ENCODE results near the gene MAP4. TPM values are rescaled to one million over a fixed set of nuclear protein-coding genes. Genes with fewer than 3 reads are reported as not detected.
A peak's percentile ranks its signal among the peaks of the same experiment; 100 is the strongest.

MAP4 gene
- polyA plus RNA-seq, 2 of the 4 experiments (the other 2 are of a cell fraction) = 77.7 to 98.5 TPM

DNA sequence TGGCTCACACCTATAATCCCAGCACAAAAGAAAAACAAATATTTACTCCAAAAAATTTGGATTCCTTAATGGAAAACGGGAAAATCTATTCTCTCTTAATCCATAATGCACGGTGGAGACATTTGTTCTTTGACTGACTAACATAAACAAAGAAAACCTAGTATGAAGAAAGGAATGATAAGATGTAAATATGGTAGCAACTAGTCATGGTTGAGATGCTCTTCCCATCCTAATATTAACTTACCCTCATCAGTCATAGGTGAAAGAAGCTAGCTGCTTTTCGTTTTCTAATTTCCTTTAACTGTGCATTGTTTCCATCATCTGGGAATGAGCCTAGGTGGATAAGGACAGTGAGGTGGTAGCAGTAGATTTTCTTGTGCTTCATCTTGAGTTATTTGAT lies 22.0 kb downstream of the MAP4 start:
- TF ChIP-seq EHF (CRISPR knock-in tag; IDR thresholded peaks at IDR 0.05) (no peak), HEYL (CRISPR knock-in tag; IDR thresholded peaks at IDR 0.05) (no peak), CBX2 (IDR thresholded peaks at IDR 0.05; ENCODE audit: borderline replicate concordance, low read depth) (no peak)
- WGBS (ENCODE audit: missing lambda C conversion rate) = 76% methylated on average over 3 of the region's 3 CpGs

DNA sequence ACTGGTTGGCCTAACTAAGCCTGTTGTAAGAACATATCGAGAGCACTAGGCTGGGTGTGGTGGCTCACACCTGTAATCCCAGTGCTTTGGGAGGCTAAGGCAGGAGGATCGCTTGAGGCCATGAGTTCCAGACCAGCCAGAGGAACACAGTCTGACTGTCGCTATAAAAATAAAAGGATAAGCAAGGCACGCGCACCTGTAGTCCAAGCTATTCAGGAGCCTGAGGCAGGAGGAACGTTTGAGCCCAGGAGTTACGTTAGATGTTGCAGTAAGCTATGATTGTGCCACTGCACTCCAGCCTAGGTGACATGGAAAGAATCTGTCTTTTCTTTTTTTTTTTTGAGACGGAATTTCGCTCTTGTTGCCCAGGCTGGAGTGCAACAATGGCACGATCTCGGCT lies 24.9 kb downstream of the MAP4 start:
- no peak for DNase-seq (ENCODE audit: low read depth in 1 of 2, low spot score in 1 of 2)
- ATAC-seq = no peak
- no peak for FAIRE-seq
- ChIA-PET CTCF (interaction anchor here (1.0 to 1.5 kb wide), 2 partner anchors 9 to 160 kb away, joined by 3 read pairs; no protein-coding TSS in a partner anchor), POLR2A (interaction anchor here (0.6 to 1.1 kb wide), 2 partner anchors 168 to 461 kb away, joined by 3 to 6 read pairs; no protein-coding TSS in a partner anchor)
- no peaks in the 10 kb centered on the region for H3K9me3 ChIP-seq
- peaks cover 5% of the 10 kb centered on the region for H3K4me1 ChIP-seq
- H3K4me3 ChIP-seq = no peak overlapping the region
- H3K27ac ChIP-seq = no peak overlapping the region
- no peak overlapping the region for H3K4me2 ChIP-seq
- WGBS (ENCODE audit: missing lambda C conversion rate) = 93% methylated on average over 11 of the region's 11 CpGs
- no peak for TF ChIP-seq KDM5A (IDR thresholded peaks at IDR 0.05)
- no peak for TF ChIP-seq FOXS1 (CRISPR knock-in tag; IDR thresholded peaks at IDR 0.05)
- no peak for TF ChIP-seq POLR2AphosphoS2 (conservative IDR thresholded peaks at IDR 0.05; ENCODE audit: low read length)

More for the DNA sequence above, 22.0 kb downstream of the MAP4 start:
- ChIA-PET POLR2A (no interaction called here), CTCF (interaction anchor here (1.1 kb wide), 1 partner anchor 9 kb away, joined by 3 read pairs; no protein-coding TSS in a partner anchor)
- ATAC-seq = no peak
- Histone ChIP-seq H3K9me3 (no peaks in the 10 kb centered on the region), H3K27ac (no peak overlapping the region), H3K4me3 (no peak overlapping the region), H3K4me1 (peaks cover 5% of the 10 kb centered on the region), H3K4me2 (no peak overlapping the region)
- no peak for FAIRE-seq
- DNase-seq (ENCODE audit: low read depth in 1 of 2, low spot score in 1 of 2) = no peak

DNA sequence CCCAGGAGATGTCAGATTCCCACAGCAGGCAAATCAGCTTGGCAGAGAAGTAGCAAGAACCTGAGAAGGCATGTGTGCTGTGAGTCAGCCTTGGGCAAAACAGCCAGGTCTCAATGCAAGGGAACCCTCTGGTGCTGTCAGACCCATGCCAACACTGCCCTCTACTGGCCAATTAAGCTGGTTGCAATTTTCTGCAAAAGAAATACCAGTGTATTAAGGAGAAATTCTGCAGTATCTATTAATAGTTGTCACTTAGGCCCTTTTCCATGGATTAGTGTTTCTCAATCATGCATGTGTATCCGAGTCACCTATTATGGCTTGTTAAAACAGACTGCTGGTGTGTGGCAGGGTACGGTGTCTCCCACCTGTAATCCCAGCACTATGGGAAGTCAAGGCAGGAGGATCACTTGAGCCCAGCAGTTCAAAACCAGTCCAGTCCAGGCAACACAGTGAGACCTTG lies 26.2 kb downstream of the MAP4 start:
- FAIRE-seq = peak; percentile 32

More for the DNA sequence above, 26.2 kb downstream of the MAP4 start:
- Histone ChIP-seq H3K27ac (no peak overlapping the region), H3K4me3 (no peak overlapping the region), H3K4me1 (peaks cover 15% of the 10 kb centered on the region), H3K4me2 (no peak overlapping the region), H3K9me3 (no peaks in the 10 kb centered on the region)
- CTCF ChIA-PET = interaction anchor here (0.5 to 2.4 kb wide), 37 partner anchors 9 to 446 kb away, joined by 3 to 35 read pairs (median 5); no protein-coding TSS in a partner anchor
- TF ChIP-seq RAD21 (conservative IDR thresholded peaks at IDR 0.05 in 1 of 2, IDR thresholded peaks at IDR 0.05 in 1 of 2) = peak; percentile 78 to 83
- TF ChIP-seq CHD4 (IDR thresholded peaks at IDR 0.05; ENCODE audit: borderline replicate concordance) = no peak
- TF ChIP-seq ZC3H11A (IDR thresholded peaks at IDR 0.05) = no peak
- TF ChIP-seq RARB (CRISPR knock-in tag; IDR thresholded peaks at IDR 0.05) = no peak
- no peak for TF ChIP-seq SREBF2 (IDR thresholded peaks at IDR 0.05)
- TF ChIP-seq FOSL2 (IDR thresholded peaks at IDR 0.05) = no peak
- TF ChIP-seq FOSL2 (CRISPR knock-in tag; IDR thresholded peaks at IDR 0.05) = peak; percentile 36; the same call in 1 of the 2 replicates
- TF ChIP-seq, protein P1, sequence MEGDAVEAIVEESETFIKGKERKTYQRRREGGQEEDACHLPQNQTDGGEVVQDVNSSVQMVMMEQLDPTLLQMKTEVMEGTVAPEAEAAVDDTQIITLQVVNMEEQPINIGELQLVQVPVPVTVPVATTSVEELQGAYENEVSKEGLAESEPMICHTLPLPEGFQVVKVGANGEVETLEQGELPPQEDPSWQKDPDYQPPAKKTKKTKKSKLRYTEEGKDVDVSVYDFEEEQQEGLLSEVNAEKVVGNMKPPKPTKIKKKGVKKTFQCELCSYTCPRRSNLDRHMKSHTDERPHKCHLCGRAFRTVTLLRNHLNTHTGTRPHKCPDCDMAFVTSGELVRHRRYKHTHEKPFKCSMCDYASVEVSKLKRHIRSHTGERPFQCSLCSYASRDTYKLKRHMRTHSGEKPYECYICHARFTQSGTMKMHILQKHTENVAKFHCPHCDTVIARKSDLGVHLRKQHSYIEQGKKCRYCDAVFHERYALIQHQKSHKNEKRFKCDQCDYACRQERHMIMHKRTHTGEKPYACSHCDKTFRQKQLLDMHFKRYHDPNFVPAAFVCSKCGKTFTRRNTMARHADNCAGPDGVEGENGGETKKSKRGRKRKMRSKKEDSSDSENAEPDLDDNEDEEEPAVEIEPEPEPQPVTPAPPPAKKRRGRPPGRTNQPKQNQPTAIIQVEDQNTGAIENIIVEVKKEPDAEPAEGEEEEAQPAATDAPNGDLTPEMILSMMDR (IDR thresholded peaks at IDR 0.05) = peak; percentile 80
- no peak for TF ChIP-seq HDAC2 (IDR thresholded peaks at IDR 0.05)
- TF ChIP-seq RNF2 (IDR thresholded peaks at IDR 0.05; ENCODE audit: borderline replicate concordance, low read depth) = no peak
- no peak for TF ChIP-seq ELK1 (IDR thresholded peaks at IDR 0.05; ENCODE audit: low read depth, low read length)
- no peak for TF ChIP-seq FOXS1 (CRISPR knock-in tag; IDR thresholded peaks at IDR 0.05)
- TF ChIP-seq SMC3 (IDR thresholded peaks at IDR 0.05) = peak; percentile 68
- TF ChIP-seq FOSB (CRISPR knock-in tag; IDR thresholded peaks at IDR 0.05) = no peak
- no peak for TF ChIP-seq HMGXB4 (CRISPR knock-in tag; IDR thresholded peaks at IDR 0.05; ENCODE audit: borderline replicate concordance)
- TF ChIP-seq BCL3 (IDR thresholded peaks at IDR 0.05) = no peak
- TF ChIP-seq EHF (CRISPR knock-in tag; IDR thresholded peaks at IDR 0.05) = no peak
- TF ChIP-seq GATA3 (IDR thresholded peaks at IDR 0.05; ENCODE audit: borderline replicate concordance) = no peak
- TF ChIP-seq POLR2AphosphoS2 (conservative IDR thresholded peaks at IDR 0.05; ENCODE audit: low read length) = no peak
- WGBS (ENCODE audit: missing lambda C conversion rate) = 33% methylated on average over 2 of the region's 2 CpGs
- POLR2A ChIA-PET = interaction anchor here (1.1 to 1.4 kb wide), 2 partner anchors 153 to 188 kb away, joined by 5 read pairs; partner anchors contain the start of gene DHX30
- peak; percentile 46 to 84 for DNase-seq (ENCODE audit: low read depth in 1 of 2, low spot score in 1 of 2)
- ATAC-seq = peak; percentile 95 to 98; a peak in 5 of 6 replicates

All from A549 (cell line).